Hindlimb muscle (tissue), 1 donor: Measurements from ENCODE around the gene CBLB. TPM values are rescaled to one million over a fixed set of nuclear protein-coding genes. Genes with fewer than 3 reads are reported as not detected.
"Not testable (repeated sequence)": the region's sequence is repeated elsewhere in the genome, so short reads cannot be mapped to it uniquely, and the experiment has no call there.

Source experiments
- DNase-seq: peaks from one replicate; pipeline ENCODE4 v3.0.0-alpha.2; 2013
- polyA plus RNA-seq: library from polyadenylated mRNA; unstranded; fragments of 120-200 nt; gene quantifications from one replicate; pipeline ENCODE4 v1.2.1, GENCODE V29; 2013; ENCODE audit not compliant: insufficient read length

Gene CBLB
- polyA plus RNA-seq, 1 donor, result 28.1 TPM

- peak; percentile 69 for DNase-seq
Measured at GRCh38 chr3:105747060-105747541, 121.7 kb downstream of the CBLB start.

GRCh38 chr3:105746231-105746996, 122.4 kb downstream of the CBLB start:
- no peak for DNase-seq

- no peak for DNase-seq
Measured at GRCh38 chr3:105745046-105745445, 123.8 kb downstream of the CBLB start.

- no peak for DNase-seq
Measured at GRCh38 chr3:105744202-105744601, 124.6 kb downstream of the CBLB start.

GRCh38 chr3:105733356-105733755, 135.5 kb downstream of the CBLB start:
- DNase-seq, result no peak

- no peak for DNase-seq
Measured at GRCh38 chr3:105731686-105732085, 137.1 kb downstream of the CBLB start.

- DNase-seq, result no peak
Measured at GRCh38 chr3:105730801-105731354, 137.9 kb downstream of the CBLB start.

GRCh38 chr3:105729667-105730066, 139.1 kb downstream of the CBLB start:
- no peak for DNase-seq

- no peak for DNase-seq
Measured at GRCh38 chr3:105728771-105729312, 140.0 kb downstream of the CBLB start.

GRCh38 chr3:105727036-105727435, 141.8 kb downstream of the CBLB start:
- not testable (repeated sequence) for DNase-seq

GRCh38 chr3:105722943-105723556, 145.8 kb downstream of the CBLB start:
- DNase-seq, result no peak

GRCh38 chr3:105719791-105720190, 149.0 kb downstream of the CBLB start:
- DNase-seq, result no peak

GRCh38 chr3:105715372-105715771, 153.4 kb downstream of the CBLB start:
- no peak for DNase-seq

- DNase-seq, result no peak
Measured at GRCh38 chr3:105714453-105714852, 154.4 kb downstream of the CBLB start.

- DNase-seq, result no peak
Measured at GRCh38 chr3:105708980-105709379, 159.8 kb downstream of the CBLB start.

GRCh38 chr3:105707009-105707408, 161.8 kb downstream of the CBLB start:
- DNase-seq, result no peak

- DNase-seq, result no peak
Measured at GRCh38 chr3:105704726-105705410, 163.9 kb downstream of the CBLB start.

GRCh38 chr3:105700575-105700974, 168.2 kb downstream of the CBLB start:
- DNase-seq, result no peak

- peak; percentile 26 for DNase-seq
Measured at GRCh38 chr3:105691633-105692032, 177.2 kb downstream of the CBLB start.

GRCh38 chr3:105691053-105691452, 177.8 kb downstream of the CBLB start:
- DNase-seq, result no peak

GRCh38 chr3:105688821-105689220, 180.0 kb downstream of the CBLB start:
- no peak for DNase-seq

GRCh38 chr3:105686278-105686897, 182.4 kb downstream of the CBLB start:
- DNase-seq, result no peak
